ENCODE measurements around the gene MRPL23. TPM values are rescaled to one million over a fixed set of nuclear protein-coding genes. Genes with fewer than 3 reads are reported as not detected.

The MRPL23 gene
- total and polyA plus RNA-seq, 2 experiments from 2014 or later = 54.0 to 54.8 TPM

GRCh38 chr11:1920128-1920908, 26.8 kb upstream of the MRPL23 start:
- no peak overlapping the region for H3K4me2 ChIP-seq
- WGBS (ENCODE audit: low lambda C conversion rate, missing lambda C conversion rate) = 94% methylated on average over 13 of the region's 25 CpGs
- DNase-seq (ENCODE audit: low spot score) = no peak
- peaks cover 8% of the 10 kb centered on the region for H3K4me1 ChIP-seq (ENCODE audit: insufficient read depth)
- no peaks in the 10 kb centered on the region for H3K9me3 ChIP-seq (ENCODE audit: low read depth)
- no peaks in the 10 kb centered on the region for H3K36me3 ChIP-seq (replicated peaks; ENCODE audit: insufficient read depth, low read depth)
- TF ChIP-seq CTCF (IDR thresholded peaks at IDR 0.05; ENCODE audit: poor library complexity) = no peak
- TF ChIP-seq EZH2phosphoT487 (IDR thresholded peaks at IDR 0.05; ENCODE audit: low read depth, severe bottlenecking, unreplicated experiment) = no peak
- TF ChIP-seq EZH2 (IDR thresholded peaks at IDR 0.05; ENCODE audit: borderline replicate concordance) = no peak
- no peaks in the 10 kb centered on the region for H3K27me3 ChIP-seq
- no peak overlapping the region for H2AFZ ChIP-seq
- no peaks in the 10 kb centered on the region for H3K79me2 ChIP-seq
- no peaks in the 10 kb centered on the region for H4K20me1 ChIP-seq (ENCODE audit: insufficient read depth, poor library complexity, severe bottlenecking)
- H3K27ac ChIP-seq = no peak overlapping the region
- H3K9me2 ChIP-seq (replicated peaks; ENCODE audit: insufficient read depth) = no peaks in the 10 kb centered on the region
- no peak overlapping the region for H3K4me3 ChIP-seq

GRCh38 chr11:1920909-1921573, 26.1 kb upstream of the MRPL23 start:
- H2AFZ ChIP-seq = no peak overlapping the region
- no peaks in the 10 kb centered on the region for H3K9me2 ChIP-seq (replicated peaks; ENCODE audit: insufficient read depth)
- no peaks in the 10 kb centered on the region for H3K79me2 ChIP-seq
- TF ChIP-seq CTCF (IDR thresholded peaks at IDR 0.05; ENCODE audit: poor library complexity) (no peak), EZH2phosphoT487 (IDR thresholded peaks at IDR 0.05; ENCODE audit: low read depth, severe bottlenecking, unreplicated experiment) (no peak), EZH2 (IDR thresholded peaks at IDR 0.05; ENCODE audit: borderline replicate concordance) (no peak)
- H3K4me2 ChIP-seq = no peak overlapping the region
- no peak for DNase-seq (ENCODE audit: low spot score)
- no peaks in the 10 kb centered on the region for H3K27me3 ChIP-seq
- H3K9me3 ChIP-seq (ENCODE audit: low read depth) = no peaks in the 10 kb centered on the region
- no peak overlapping the region for H3K27ac ChIP-seq
- 86% methylated on average over 19 of the region's 21 CpGs for WGBS (ENCODE audit: low lambda C conversion rate, missing lambda C conversion rate)
- no peaks in the 10 kb centered on the region for H3K36me3 ChIP-seq (replicated peaks; ENCODE audit: insufficient read depth, low read depth)
- H3K4me1 ChIP-seq (ENCODE audit: insufficient read depth) = peaks cover 8% of the 10 kb centered on the region
- no peak overlapping the region for H3K4me3 ChIP-seq
- no peaks in the 10 kb centered on the region for H4K20me1 ChIP-seq (ENCODE audit: insufficient read depth, poor library complexity, severe bottlenecking)

GRCh38 chr11:1921574-1922141, 25.5 kb upstream of the MRPL23 start:
- Histone ChIP-seq H3K79me2 (no peaks in the 10 kb centered on the region), H3K4me1 (ENCODE audit: insufficient read depth) (peaks cover 13% of the 10 kb centered on the region), H3K4me3 (no peak overlapping the region), H3K4me2 (no peak overlapping the region), H3K27ac (no peak overlapping the region), H3K36me3 (replicated peaks; ENCODE audit: insufficient read depth, low read depth) (no peaks in the 10 kb centered on the region), H3K9me2 (replicated peaks; ENCODE audit: insufficient read depth) (no peaks in the 10 kb centered on the region), H4K20me1 (ENCODE audit: insufficient read depth, poor library complexity, severe bottlenecking) (no peaks in the 10 kb centered on the region), H3K27me3 (no peaks in the 10 kb centered on the region), H2AFZ (no peak overlapping the region), H3K9me3 (ENCODE audit: low read depth) (no peaks in the 10 kb centered on the region)
- WGBS (ENCODE audit: low lambda C conversion rate, missing lambda C conversion rate) = 74% methylated on average over 18 of the region's 18 CpGs
- DNase-seq (ENCODE audit: low spot score) = no peak
- TF ChIP-seq EZH2 (IDR thresholded peaks at IDR 0.05; ENCODE audit: borderline replicate concordance) (no peak), CTCF (IDR thresholded peaks at IDR 0.05; ENCODE audit: poor library complexity) (no peak), EZH2phosphoT487 (IDR thresholded peaks at IDR 0.05; ENCODE audit: low read depth, severe bottlenecking, unreplicated experiment) (no peak)

All from hepatocyte (in vitro differentiated cells).